ENCODE measurements around the gene KLK1.

GRCh38 chr19:50790922-50791467 lies 32.6 kb downstream of the KLK1 start:
- TF ChIP-seq CTCF (conservative IDR thresholded peaks at IDR 0.05) = no peak
- TF ChIP-seq EZH2 (IDR thresholded peaks at IDR 0.05; ENCODE audit: low read depth) = no peak
